CD4-positive, alpha-beta T cell treated with Interleukin-1 beta for 1 hour (primary cell): ENCODE measurements around the gene ST3GAL5.

Source experiments
- DNase-seq, 2 donors: peaks; one replicate each; pipeline ENCODE4 v3.0.0-alpha.2; 2020 to 2022

The ST3GAL5 gene

DNA sequence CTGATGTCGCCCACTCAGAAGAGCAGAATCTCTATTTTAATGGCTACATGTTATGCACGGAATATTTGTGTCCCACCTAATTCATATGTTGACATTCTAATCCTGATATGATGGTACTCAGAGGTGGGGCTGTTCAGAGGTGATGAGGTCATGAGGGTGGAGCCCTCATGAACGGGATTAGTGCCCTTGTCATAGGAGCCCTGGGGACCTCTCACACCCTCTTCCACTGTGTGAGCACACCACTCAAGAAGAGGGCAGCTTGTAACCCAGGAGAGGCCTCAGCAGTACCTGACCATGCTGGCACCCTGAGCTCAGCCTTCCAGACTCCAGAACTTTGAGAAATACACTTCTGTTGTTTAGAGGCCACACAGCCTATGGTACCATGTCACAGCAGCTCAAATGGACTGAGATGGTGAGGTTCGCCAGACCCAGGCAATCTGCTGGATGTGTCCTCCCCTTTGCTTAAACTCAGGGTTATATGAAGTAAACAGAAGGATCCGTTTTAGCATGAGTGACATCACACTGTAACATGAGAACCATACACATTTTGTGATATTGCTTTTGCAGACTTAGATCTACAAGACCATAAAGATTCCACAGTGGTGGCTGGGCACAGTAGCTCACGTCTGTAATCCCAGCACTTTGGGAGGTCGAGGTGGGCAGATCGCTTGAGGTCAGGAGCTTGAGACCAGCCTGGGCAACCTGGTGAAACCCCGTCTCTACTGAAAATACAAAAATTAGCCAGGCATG lies 86.3 kb downstream of the ST3GAL5 start:
- DNase-seq, result no peak

DNA sequence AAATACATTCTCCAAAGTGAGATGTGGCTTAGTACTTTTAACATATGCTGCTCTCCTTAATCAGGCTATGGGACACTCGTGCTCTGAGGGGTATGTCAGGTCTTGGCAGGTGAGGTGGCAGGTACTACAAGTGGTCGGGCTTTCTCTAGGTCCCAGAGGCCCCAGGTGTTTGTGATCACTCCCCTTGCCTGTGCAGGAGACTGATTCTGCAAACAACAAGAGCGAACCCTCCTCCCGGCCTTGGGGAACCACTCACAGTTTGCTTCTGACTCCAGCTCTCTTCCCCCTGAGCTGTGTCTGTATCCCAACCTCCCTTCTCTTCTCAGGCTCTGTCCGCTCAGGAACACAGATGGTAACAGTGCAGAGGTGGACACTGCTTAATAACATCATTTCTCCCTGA lies 86.9 kb downstream of the ST3GAL5 start:
- no peak for DNase-seq

DNA sequence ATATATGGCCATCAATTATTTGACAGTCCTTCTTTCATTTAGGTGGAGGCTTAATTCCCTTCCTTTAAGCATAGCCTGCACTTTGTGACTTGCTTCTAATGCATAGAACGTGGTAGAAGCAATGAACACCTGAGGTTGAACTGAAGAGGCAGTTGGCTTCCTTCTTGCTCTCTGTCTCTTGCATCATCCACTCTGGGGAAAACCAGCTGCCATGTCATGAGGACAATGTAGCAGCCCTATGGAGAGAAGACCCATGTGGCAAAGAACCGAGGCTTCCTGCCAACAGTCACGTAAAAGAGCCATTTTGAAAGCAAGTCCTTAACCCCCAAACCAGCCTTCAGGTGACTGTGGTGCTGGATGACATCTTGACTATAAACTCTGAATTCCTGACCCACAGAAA lies 88.2 kb downstream of the ST3GAL5 start:
- DNase-seq, result no peak

DNA sequence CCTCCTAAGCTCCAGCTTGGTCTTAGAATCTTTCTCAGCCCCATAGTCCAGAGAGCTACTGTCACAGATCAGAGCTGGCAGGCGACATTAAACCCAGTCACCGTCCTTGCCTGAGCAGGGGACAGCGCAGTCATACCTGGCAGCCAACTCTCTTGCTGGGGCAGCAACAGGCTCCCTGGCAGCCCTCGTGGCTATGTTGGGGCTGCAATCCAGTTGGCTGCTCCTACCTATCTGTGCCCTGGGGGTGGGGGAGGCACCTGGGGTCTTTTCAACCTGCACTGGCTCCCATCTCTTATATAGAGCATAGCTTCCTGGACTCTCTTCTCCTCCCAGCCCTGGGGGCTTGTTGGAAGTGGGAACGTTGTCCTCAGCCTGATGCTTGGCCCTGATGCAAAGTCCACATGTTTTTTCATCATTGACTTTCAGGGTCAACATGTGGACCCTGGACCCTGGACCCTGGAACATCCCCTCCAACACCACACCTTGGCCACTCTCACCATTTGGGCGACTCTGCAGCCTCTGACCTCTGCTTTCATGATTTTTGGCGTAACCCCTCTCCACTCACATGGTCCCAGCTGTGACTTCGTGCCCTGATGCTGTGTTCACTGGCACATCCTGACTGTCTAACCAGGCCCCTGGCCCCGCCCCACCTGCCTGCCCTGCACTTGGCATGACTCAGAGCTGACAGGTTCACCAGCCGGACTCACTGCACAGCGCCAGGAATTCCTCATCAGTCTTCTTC lies 89.4 kb downstream of the ST3GAL5 start:
- no peak for DNase-seq

DNA sequence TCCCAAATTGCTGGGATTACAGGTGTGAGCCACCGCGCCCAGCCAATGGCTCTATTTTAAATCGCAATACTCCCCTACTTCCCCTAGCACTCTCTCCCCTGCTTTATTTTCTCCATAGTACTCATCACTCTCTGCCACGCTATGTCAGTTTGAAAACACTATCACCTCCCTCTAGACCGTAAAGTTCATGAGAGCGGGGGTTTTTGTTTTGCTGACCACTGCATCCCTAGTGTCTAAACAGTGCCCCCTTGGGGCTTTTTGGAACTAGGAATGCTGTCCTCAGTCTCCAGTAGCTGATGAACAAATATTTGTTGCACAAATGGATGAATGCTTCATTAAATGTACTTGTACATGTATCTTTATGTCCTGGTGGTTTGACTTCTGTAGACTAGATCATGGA lies 90.9 kb downstream of the ST3GAL5 start:
- DNase-seq, result no peak

DNA sequence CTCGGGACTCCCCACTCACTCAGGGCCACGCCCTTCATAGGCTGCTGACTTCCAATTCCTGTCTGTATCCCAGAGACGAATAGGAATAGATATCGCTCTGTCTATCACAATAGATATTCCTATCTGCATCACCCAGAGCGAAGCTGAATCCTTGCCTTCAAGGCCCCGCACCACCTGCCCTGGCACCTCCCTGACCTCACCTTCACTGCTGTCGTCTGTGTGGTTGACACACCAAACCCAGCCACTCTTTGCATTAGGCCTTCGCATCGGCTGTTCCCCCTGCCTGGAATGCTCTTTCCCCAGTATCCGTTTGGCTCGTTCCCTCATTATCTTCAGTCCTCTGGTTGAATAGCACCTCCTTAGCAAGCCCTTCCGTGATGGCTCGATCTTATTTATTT lies 91.5 kb downstream of the ST3GAL5 start:
- no peak for DNase-seq

DNA sequence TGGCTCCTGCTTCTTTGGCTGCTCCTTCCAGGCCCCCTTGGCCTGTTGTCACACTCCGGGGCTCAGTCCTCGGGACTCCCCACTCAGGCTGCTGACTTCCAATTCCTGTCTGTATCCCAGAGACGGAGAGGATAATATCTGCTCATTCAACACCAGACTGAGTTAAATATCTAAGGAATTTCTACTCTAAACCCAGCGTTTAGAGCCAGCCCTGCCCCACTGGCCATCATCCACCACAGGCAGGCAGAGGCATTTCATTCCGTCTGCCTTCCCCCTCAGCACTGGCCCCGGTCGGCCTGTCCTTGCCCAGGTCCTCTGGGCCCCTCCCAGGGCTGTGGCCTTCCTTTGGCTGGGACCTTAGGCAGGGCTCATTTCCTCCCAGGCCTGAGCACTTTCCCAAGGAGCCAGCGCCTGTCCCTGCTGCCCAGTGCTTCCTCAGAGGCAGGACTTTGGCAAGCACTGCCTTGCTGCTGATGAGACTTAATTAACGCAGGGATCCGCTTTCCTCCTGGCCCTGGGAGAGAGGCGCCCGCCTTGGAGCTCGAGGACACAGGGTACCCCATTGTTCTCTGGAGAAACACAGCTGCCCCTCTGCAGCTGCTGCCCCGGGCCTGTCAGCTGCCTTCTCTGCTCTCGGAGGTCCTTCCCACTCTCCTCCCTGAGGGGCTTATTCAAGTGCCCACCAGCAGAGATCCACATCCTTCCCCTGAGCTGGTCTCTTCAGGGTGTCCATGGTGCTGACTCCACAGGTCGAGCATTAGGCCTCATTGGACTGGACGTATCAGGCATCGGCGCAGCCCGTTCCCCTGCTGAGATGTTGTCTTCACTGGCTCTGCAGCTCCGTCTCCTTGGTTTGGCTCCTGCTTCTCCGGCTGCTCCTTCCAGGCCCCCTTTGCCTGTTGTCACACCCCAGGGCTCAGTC lies 92.2 kb downstream of the ST3GAL5 start:
- DNase-seq, result no peak

DNA sequence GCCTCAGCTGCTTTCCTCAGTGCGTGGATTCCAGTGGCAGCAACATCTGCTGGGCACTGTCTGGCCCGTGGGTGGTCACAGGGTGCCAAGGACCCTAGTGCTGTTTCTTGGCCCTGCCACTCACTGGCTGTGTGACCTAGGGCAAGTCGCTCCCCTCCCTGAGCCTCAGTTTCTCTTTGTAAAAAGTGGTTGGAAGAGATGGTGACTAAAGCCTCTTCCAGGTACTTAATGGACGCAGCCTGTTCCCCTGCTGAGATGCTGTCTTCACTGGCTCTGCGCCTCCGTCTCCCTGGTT lies 92.8 kb downstream of the ST3GAL5 start:
- DNase-seq, result no peak

DNA sequence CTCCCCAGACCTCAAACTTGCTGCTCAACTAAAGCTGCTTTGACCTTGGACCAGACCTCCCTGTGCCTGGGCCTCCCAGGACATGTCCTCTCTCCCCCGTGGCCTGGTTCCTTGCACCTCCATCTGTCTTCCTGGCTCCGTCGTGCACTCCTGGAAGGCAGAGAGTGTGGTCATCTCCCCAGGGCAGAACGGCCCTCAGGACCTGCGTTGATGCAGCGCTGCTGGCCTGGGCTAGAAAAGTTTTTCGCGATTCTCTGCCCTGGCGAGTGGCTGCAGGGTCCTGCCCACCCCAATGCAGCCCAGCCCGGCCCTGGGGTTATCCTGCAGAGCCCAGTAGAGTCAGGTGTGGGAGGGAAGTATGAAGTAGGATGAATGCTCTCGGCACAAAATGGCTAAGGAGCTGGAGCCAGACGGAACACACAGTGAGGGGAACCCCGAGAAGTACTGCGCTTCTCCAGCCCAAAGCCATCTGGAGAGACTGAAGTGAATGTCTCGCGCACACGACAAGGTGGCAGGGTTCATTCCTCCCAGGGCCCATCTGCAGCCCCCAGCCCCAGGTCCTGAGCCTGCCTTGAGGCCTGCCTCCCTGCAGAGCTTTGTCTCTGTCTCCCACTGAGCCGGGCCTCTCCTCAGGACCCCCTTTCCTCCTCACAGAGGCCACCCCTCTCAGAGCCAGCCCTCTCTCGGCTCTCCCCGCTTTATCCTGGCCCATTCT lies 93.3 kb downstream of the ST3GAL5 start:
- DNase-seq, result no peak

DNA sequence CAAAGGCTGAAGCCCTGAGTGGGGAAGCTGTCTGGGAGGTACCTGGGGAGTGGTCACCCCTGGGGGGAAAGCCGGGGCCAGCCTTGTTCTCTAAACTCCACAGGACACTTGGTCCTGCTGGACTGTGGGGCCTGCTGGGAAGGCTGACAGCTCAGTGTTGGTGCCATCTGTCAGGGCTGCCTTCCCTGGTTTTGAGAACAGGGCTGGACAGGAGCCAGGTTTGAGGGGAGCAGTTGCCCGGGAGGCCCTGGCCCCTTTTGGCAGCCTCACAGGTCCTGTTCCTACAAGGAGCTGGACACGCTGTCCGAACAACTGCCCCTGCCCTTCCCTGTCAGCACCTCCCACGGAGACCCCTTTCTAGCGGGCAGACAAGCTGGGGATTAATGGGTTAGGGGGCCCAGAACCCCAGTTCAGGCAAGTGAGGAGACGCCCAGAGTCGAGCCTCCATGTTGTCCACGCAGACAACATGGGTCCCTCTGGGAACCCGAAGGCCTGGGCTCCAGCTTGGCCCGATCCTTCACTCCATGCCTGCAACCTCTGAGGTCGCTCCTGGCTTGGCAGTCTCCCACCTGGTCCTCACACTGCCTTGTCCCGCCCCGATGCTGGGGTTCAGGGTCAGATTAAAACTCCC lies 94.2 kb downstream of the ST3GAL5 start:
- DNase-seq, result no peak

DNA sequence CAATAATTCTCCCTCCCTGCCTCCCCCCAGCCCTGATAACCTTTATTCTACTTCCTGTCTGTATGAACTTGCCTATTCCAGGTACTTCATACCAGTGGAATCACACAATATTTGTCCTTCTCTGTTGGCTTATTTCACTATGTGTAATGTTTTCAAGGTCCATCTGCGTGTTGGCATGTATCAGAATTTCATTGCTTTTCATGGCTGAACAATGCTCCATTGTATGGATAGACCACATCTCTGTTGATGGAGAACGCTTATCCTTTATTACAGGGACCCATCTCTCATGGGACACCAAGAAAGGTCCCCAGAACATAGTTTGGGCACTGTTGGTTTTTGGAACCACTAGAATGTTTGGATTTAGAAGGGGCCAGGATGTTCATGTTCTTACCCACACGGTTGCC lies 94.8 kb downstream of the ST3GAL5 start:
- no peak for DNase-seq

DNA sequence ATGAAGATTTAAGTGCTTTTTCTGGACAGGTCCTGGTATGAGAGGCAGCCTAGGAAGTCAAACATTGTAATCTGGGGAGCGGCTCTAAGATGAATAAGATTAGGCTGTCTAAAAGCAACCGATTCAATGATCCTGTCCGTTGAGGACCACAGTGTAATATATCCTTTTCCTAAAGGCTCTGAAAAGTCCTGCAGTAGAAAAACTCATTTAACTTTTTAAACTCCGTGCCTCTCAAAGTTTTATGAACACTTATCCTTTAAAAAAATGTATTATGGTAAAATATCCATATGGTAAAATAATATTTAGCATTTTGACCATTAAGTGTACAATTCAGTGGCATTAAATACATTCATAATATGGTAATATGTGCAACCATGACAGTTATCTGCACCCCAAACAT lies 95.2 kb downstream of the ST3GAL5 start:
- DNase-seq, result no peak

DNA sequence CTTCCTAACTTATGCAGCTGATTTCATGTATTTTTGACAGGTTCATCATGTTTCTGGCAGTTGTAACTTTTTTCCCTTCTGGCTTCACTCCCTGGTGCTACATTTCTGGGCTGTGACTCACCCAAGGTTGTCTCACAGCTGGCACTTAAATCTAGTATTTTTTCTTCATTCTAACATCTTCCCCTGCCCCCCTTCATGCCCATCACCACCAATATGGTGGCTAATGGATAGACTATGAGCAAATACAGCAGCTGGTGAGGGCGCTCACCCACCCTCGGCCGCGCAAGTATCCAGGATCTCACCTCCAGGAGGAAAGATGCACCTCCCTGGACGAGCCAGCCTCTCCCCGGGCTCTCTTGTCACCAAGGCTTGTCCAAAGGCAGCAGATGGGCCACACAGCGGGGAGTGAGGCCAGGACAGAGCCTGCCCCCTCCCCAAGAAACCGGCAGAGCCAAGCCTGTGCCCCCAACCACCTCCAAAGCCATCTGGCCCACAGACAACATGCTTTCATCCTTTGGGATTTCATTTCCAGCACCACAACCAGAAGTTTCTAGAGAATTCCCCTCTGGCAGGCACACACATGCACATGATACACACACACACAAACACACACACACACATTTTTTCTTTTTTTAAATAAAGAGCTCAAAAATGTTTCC lies 95.9 kb downstream of the ST3GAL5 start:
- DNase-seq, result no peak

DNA sequence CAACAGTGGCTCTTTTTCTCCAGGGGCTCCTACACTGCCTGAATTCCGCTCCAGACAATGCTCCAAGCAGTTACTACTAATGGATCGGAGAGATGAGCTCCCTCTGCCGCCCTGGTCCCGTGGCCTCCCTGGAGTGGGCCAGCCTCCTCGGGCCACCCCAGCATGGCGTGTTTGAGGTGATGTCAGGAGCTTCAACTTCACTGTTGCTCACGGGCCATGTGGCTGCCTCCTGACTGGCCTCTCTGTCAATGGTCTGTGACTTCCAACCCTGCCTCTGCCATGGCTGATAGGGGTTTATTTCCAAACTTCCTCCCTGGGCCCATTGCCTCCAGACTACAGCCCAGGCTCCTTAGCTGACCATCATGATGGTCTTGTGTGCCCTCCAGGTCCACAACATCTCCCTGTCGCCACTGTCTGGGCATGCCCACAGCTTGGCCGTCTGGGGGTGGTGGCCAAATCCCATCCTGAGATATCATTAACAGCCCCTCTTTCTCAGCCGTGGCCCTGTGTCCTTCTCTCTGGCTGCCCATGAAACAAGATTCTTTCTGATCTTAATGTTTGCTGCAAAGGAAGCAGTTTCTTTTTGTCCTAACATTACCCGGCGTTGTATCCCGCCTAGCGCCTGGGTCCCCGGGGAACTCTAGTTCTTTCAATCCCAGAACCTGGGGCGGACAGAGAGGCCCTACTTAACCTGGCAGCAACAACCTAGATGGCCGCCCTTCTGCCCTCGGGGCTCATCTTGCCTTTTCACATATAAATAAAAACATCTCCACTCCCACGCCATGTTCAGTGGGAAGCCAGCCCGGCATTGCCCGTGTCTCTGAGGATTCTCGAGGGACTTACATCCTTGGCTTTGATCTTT lies 96.9 kb downstream of the ST3GAL5 start:
- no peak for DNase-seq

DNA sequence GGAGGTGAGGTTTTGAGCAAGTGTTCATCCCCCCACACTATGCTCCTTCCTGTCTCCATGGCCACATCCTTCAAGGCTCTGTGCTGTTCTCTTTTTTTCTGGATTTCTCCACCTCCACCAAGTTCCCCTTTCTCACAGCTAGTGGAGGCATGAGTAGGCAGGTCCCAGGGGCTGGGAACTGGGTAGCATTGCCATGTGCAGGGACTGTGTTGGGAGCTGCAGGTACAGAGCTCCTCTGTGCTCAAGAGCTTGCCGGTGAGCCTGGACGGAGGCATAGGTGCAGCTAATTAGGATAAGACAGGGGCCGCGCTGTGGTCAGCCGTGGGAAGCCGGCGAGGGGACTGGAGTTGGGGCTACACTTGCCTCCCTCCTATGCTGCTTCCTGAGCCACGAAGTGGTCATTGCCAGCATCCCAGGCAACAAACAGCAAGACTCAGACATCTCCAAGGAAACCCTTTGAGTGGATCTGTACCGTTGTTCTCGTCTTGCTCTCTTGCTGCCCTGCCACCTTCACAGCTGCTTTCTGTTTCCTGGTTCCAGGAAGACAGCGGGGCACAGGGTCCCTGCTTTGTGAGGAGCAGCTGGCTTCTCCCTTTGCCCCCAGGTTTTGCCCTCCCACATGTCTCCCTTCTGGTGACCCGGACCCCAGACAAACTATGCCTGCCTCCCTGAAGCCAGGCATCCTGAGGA lies 98.1 kb downstream of the ST3GAL5 start:
- peak in 1 of 2 donors; percentile 22 for DNase-seq

DNA sequence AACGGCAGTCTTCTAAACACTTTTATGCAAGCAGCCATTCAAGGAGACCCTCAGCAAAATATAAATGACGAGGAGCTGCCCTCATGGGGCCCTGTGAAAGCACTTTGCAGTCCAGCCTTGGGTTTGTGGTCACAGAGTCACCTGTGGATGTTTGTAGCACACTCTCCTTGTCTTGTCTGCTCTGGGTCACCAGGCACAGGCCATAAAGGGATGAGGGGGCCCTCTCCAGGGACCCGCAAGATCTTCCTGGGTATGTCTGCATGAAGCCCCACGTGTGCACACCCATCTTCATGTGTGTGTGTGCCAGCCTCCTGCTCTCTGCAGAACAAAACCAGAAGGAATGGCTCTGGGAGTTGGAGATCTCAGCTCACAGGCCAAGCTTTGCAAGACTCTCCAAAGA lies 98.8 kb downstream of the ST3GAL5 start:
- DNase-seq, result no peak

DNA sequence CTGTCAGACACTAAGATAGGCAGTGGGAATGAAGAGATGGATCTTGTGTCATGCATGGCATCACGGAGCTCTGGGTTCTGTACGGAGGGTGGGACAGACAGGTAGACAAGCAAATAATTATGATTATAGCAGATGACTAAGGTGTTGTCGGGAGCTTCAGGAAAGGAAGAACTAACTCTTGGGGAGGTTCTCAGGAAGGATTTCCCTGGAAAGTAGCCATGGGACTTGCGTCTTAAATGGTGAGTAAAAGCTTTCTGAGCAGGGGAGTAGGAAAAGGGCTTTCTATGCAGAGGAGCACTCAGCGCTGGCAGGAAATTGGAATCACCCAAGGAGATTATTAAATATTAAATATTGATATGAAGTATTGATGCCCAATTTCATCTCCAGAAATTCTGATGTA lies 99.5 kb downstream of the ST3GAL5 start:
- DNase-seq, result no peak

DNA sequence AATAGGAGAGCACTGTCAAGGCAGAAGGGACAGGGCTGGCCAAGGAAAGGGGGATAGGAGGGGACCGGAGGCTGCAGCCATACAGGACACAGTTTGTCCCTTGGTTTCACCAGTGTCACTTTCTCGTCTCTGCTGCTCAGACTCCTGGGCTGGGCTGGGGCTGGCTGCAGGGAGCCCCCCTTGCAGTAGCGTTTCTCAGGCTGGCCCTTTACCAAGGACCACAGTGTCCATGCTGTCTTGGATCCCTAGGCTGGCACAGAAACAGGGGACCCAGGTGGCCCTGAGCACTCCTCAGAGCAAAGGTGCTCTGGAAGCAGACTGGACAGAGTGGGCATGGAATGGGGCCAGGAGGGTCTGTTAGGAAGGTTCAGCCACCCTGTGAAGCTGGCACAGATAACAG lies 100.2 kb downstream of the ST3GAL5 start:
- no peak for DNase-seq

DNA sequence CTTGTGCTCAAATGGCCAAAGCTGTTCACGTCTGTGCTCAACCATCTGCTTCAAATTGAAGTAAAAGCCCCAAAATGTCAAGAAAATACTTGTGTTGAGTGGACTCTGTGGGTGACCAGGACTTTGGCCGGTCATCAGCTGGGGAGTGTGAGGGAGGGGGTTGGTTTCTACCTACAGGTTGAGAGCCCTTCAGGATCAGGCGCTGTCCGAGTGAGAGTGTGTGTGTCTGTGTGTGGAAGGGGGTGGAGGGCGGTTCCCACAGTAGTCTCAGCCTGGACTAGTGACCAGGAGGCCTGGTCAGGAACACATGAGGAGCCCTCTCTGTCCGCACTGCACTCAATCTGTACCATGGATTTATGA lies 100.8 kb downstream of the ST3GAL5 start:
- no peak for DNase-seq

DNA sequence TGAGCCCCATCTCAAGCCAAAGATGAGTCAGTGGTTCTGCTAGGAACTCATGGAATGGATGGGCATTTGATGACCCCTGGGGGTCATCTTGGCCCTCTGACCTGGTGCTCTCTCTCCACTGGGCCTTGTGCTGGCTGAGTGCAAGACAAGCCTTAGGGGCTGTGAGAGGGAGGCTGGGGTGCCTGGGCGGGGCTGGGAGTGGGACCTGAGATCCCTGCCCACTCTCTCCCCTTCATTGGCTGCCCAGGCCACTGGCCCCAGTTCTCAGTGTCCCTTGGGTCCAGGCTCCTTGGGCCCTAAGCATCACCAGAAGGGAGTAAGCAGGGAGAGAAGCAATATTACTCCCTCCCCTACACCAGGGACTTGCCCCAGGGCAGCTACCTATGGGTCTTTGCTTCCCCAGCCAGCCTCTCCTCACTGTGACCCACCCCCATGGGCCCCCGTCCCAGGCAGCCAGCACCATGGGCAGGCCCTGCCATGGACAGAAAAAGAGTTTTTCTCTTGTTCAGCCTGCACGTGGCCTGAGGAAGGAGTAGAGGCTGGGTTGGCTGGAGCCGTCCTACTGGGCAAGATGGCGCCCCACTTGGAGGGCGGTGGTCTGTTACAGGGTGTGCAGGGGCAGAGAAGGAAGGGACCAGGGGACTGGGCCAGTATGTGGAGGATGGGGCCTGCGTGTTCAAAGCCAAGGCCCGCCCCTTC lies 101.4 kb downstream of the ST3GAL5 start:
- DNase-seq, result no peak
